Naive thymus-derived CD4-positive, alpha-beta T cell (primary cell): ENCODE measurements around the gene CHD9NB. TPM values are rescaled to one million over a fixed set of nuclear protein-coding genes. Genes with fewer than 3 reads are reported as not detected.
"Not testable (repeated sequence)": the region's sequence is repeated elsewhere in the genome, so short reads cannot be mapped to it uniquely, and the experiment has no call there.

Source experiments
- ATAC-seq: fragments of 150-1000 bp; cut with Tn5 transposase; 2 replicates; pipeline ENCODE4 v1.10.0; 2021; ENCODE audit warnings: mild to moderate bottlenecking, moderate library complexity
- CTCF ChIA-PET: fragments of 350-600 bp; sonication (Branson Sonifier 250); formaldehyde crosslinking; loops from one replicate; lab custom pipeline; 2021; ENCODE audit warnings: antibody characterized with exemption; lab: Charles Lee
- POLR2A ChIA-PET: fragments of 350-600 bp; sonication (Branson Sonifier 250); formaldehyde crosslinking; loops from one replicate; lab custom pipeline; 2021; ENCODE audit warnings: antibody characterized with exemption, inconsistent platforms; lab: Charles Lee
- DNase-seq, 9 donors: peaks; one replicate each; pipeline versions ENCODE4 v3.0.0 to v3.0.0-alpha.2; 2020 to 2022; ENCODE audit warnings: mixed read lengths in 1 of 9
- H3K27ac ChIP-seq: one replicate; pipeline ENCODE4 v1.7.0; 2013; ENCODE audit warnings: mild to moderate bottlenecking, low read depth, low read length, moderate library complexity
- H3K27me3 ChIP-seq, 2 donors: one replicate each; pipeline ENCODE4 v1.7.0; 2013; ENCODE audit warnings: low read length in 2 of 2, mild to moderate bottlenecking in 2 of 2, moderate library complexity in 2 of 2; ENCODE audit not compliant: control insufficient read depth in 2 of 2, insufficient read depth in 2 of 2
- H3K36me3 ChIP-seq, 3 experiments: 1 replicate in 2 of 3; 2 replicates in 1 of 3; pipeline ENCODE4 v1.7.0; 2013; ENCODE audit warnings: low read length in 3 of 3, mild to moderate bottlenecking in 3 of 3, moderate library complexity in 1 of 3; ENCODE audit not compliant: insufficient read depth in 3 of 3, control insufficient read depth in 2 of 3
- H3K4me1 ChIP-seq, 2 donors: one replicate each; pipeline ENCODE4 v1.7.0; 2013; ENCODE audit warnings: low read length in 2 of 2, mild to moderate bottlenecking in 2 of 2, moderate library complexity in 1 of 2; ENCODE audit not compliant: control insufficient read depth in 2 of 2, insufficient read depth in 2 of 2
- H3K4me3 ChIP-seq: 2 replicates; pipeline ENCODE4 v1.7.0; 2013; ENCODE audit warnings: mild to moderate bottlenecking, low read length
- H3K9me3 ChIP-seq, 3 experiments: 1 replicate in 2 of 3; 2 replicates in 1 of 3; pipeline ENCODE4 v1.7.0; 2013; ENCODE audit warnings: low read length in 3 of 3; ENCODE audit not compliant: control insufficient read depth in 2 of 3
- H3K27ac Mint-ChIP-seq, 9 donors: one replicate each; pipeline ENCODE4 v1.8.0; 2020 to 2022; ENCODE audit warnings: mixed read lengths in 9 of 9, mild to moderate bottlenecking in 8 of 9, moderate library complexity in 5 of 9, inconsistent platforms in 2 of 9
- H3K27me3 Mint-ChIP-seq, 5 donors: one replicate each; pipeline ENCODE4 v1.8.0; 2021 to 2022; ENCODE audit warnings: mixed read lengths in 5 of 5, mild to moderate bottlenecking in 1 of 5
- H3K36me3 Mint-ChIP-seq, 5 donors: one replicate each; pipeline ENCODE4 v1.8.0; 2020 to 2022; ENCODE audit warnings: mixed read lengths in 5 of 5, mild to moderate bottlenecking in 3 of 5, inconsistent platforms in 1 of 5
- H3K4me1 Mint-ChIP-seq, 7 donors: one replicate each; pipeline ENCODE4 v1.8.0; 2020 to 2022; ENCODE audit warnings: mixed read lengths in 7 of 7, mild to moderate bottlenecking in 3 of 7, inconsistent platforms in 1 of 7
- H3K4me3 Mint-ChIP-seq, 10 donors: one replicate each; pipeline ENCODE4 v1.8.0; 2020 to 2022; ENCODE audit warnings: mild to moderate bottlenecking in 10 of 10, mixed read lengths in 10 of 10, moderate library complexity in 6 of 10, inconsistent platforms in 2 of 10
- H3K9me3 Mint-ChIP-seq, 11 donors: one replicate each; pipeline ENCODE4 v1.8.0; 2020 to 2022; ENCODE audit warnings: mixed read lengths in 11 of 11, mild to moderate bottlenecking in 4 of 11, inconsistent platforms in 1 of 11, moderate library complexity in 1 of 11
- intact Hi-C, 2 donors: fragments of 100-400 bp; cut with micrococcal nuclease; formaldehyde crosslinking; loops; one replicate each; pipeline ENCODE4 v1.15.1; 2023
- polyA plus RNA-seq, 2 donors: library from polyadenylated mRNA; unstranded; fragments of 300-500 nt; fragmentation: Illumina TruSeq; gene quantifications; one replicate each; pipeline ENCODE4 v1.2.3, GENCODE V29; 2021
- total RNA-seq, 6 experiments: library from RNA in 5 of 6; stranded (reverse) in 5 of 6; gene quantifications; 1 replicate in 5 of 6; 2 replicates in 1 of 6; pipeline ENCODE4 v1.2.3 and lab custom pipeline; 2021 to 2026

The CHD9NB gene
- total and polyA plus RNA-seq, 7 experiments from 2014 or later: 0.22 TPM; not detected in 6

- H3K27me3 Mint-ChIP-seq: peaks cover 10 to 24% (median 14%) of the 10 kb centered on the region in 5 donors
- POLR2A ChIA-PET, DNase-seq, H3K9me3 ChIP-seq, H3K36me3 ChIP-seq, H3K27ac ChIP-seq, H3K4me3 Mint-ChIP-seq, H3K27ac Mint-ChIP-seq, H3K4me1 ChIP-seq, H3K4me1 Mint-ChIP-seq, CTCF ChIA-PET, H3K36me3 Mint-ChIP-seq, H3K27me3 ChIP-seq, H3K4me3 ChIP-seq, intact Hi-C loops, H3K9me3 Mint-ChIP-seq, ATAC-seq: not testable (repeated sequence)
Observed at GRCh38 chr16:53047515-53047914, 5.2 kb downstream of the CHD9NB start.

- H3K36me3 ChIP-seq: no peaks in the 10 kb centered on the region
- intact Hi-C loops: no loop called here
- POLR2A ChIA-PET: no interaction called here
- Mint-ChIP-seq H3K36me3 (peaks cover 0 to 3% (median 0%) of the 10 kb centered on the region in 5 donors), H3K9me3 (peaks cover 0 to 2% (median 0%) of the 10 kb centered on the region in 11 donors), H3K4me1 (peaks cover 0 to 5% (median 2%) of the 10 kb centered on the region in 7 donors), H3K27me3 (peaks cover 10 to 24% (median 15%) of the 10 kb centered on the region in 5 donors), H3K27ac (no peak overlapping the region), H3K4me3 (no peak overlapping the region)
- H3K27me3 ChIP-seq: no peaks in the 10 kb centered on the region
- CTCF ChIA-PET: no interaction called here
- ATAC-seq (no peak), DNase-seq (no peak)
- no peaks in the 10 kb centered on the region for H3K4me1 ChIP-seq
- no peaks in the 10 kb centered on the region for H3K9me3 ChIP-seq
- no peak overlapping the region for H3K4me3 ChIP-seq
- no peak overlapping the region for H3K27ac ChIP-seq
Observed at GRCh38 chr16:53045341-53046220, 7.1 kb downstream of the CHD9NB start.

GRCh38 chr16:53043986-53044601 lies 8.6 kb downstream of the CHD9NB start:
- CTCF ChIA-PET: no interaction called here
- POLR2A ChIA-PET: no interaction called here
- ATAC-seq (no peak), DNase-seq (no peak)
- H3K36me3 Mint-ChIP-seq: peaks cover 0 to 3% (median 0%) of the 10 kb centered on the region in 5 donors
- Histone ChIP-seq H3K36me3 (no peaks in the 10 kb centered on the region), H3K9me3 (no peaks in the 10 kb centered on the region), H3K27me3 (no peaks in the 10 kb centered on the region), H3K27ac (no peak overlapping the region), H3K4me3 (no peak overlapping the region), H3K4me1 (no peaks in the 10 kb centered on the region)
- H3K4me3 Mint-ChIP-seq: no peak overlapping the region
- H3K27ac Mint-ChIP-seq: no peak overlapping the region
- intact Hi-C loops: no loop called here
- H3K9me3 Mint-ChIP-seq: peaks cover 0 to 3% (median 0%) of the 10 kb centered on the region in 11 donors
- peaks cover 10 to 24% (median 15%) of the 10 kb centered on the region in 5 donors for H3K27me3 Mint-ChIP-seq
- H3K4me1 Mint-ChIP-seq: peaks cover 0 to 5% (median 3%) of the 10 kb centered on the region in 7 donors

- H3K27me3 ChIP-seq: no peaks in the 10 kb centered on the region
- ChIA-PET POLR2A (no interaction called here), CTCF (no interaction called here)
- H3K27ac Mint-ChIP-seq: no peak overlapping the region
- peaks cover 0 to 5% (median 3%) of the 10 kb centered on the region in 7 donors for H3K4me1 Mint-ChIP-seq
- H3K9me3 ChIP-seq: no peaks in the 10 kb centered on the region
- no peaks in the 10 kb centered on the region for H3K36me3 ChIP-seq
- no peak overlapping the region for H3K27ac ChIP-seq
- ATAC-seq: no peak
- peaks cover 0 to 3% (median 0%) of the 10 kb centered on the region in 11 donors for H3K9me3 Mint-ChIP-seq
- H3K4me1 ChIP-seq: no peaks in the 10 kb centered on the region
- H3K4me3 ChIP-seq: no peak overlapping the region
- H3K4me3 Mint-ChIP-seq: no peak overlapping the region
- H3K36me3 Mint-ChIP-seq: peaks cover 0 to 3% (median 0%) of the 10 kb centered on the region in 5 donors
- DNase-seq: no peak
- intact Hi-C loops: no loop called here
- peaks cover 10 to 24% (median 15%) of the 10 kb centered on the region in 5 donors for H3K27me3 Mint-ChIP-seq
Observed at GRCh38 chr16:53043428-53043831, 9.3 kb downstream of the CHD9NB start.

- H3K9me3 ChIP-seq: no peaks in the 10 kb centered on the region
- Mint-ChIP-seq H3K36me3 (peaks cover 0 to under 1% (median 0%) of the 10 kb centered on the region in 5 donors), H3K4me1 (peaks cover 0 to 5% (median 3%) of the 10 kb centered on the region in 7 donors), H3K4me3 (no peak overlapping the region), H3K27ac (no peak overlapping the region), H3K9me3 (peaks cover 0 to 3% (median 0%) of the 10 kb centered on the region in 11 donors), H3K27me3 (peaks cover 10 to 20% (median 15%) of the 10 kb centered on the region in 5 donors)
- ChIA-PET POLR2A (no interaction called here), CTCF (no interaction called here)
- H3K36me3 ChIP-seq: no peaks in the 10 kb centered on the region
- intact Hi-C loops: no loop called here
- H3K27ac ChIP-seq: no peak overlapping the region
- H3K4me1 ChIP-seq: no peaks in the 10 kb centered on the region
- DNase-seq (no peak), ATAC-seq (no peak)
- H3K4me3 ChIP-seq: no peak overlapping the region
- H3K27me3 ChIP-seq: no peaks in the 10 kb centered on the region
Observed at GRCh38 chr16:53042235-53042701, 10.4 kb downstream of the CHD9NB start.

- H3K27ac ChIP-seq: no peak overlapping the region
- H3K9me3 Mint-ChIP-seq: peaks cover 0 to 3% (median 0%) of the 10 kb centered on the region in 11 donors
- CTCF ChIA-PET: no interaction called here
- H3K36me3 ChIP-seq: no peaks in the 10 kb centered on the region
- H3K27me3 ChIP-seq: no peaks in the 10 kb centered on the region
- H3K27me3 Mint-ChIP-seq: peaks cover 11 to 17% (median 15%) of the 10 kb centered on the region in 5 donors
- no peak overlapping the region for H3K4me3 ChIP-seq
- no peaks in the 10 kb centered on the region for H3K36me3 Mint-ChIP-seq
- H3K4me1 Mint-ChIP-seq: peaks cover 0 to 5% (median 3%) of the 10 kb centered on the region in 7 donors
- POLR2A ChIA-PET: no interaction called here
- no peaks in the 10 kb centered on the region for H3K9me3 ChIP-seq
- no peak for DNase-seq
- no peak for ATAC-seq
- no peaks in the 10 kb centered on the region for H3K4me1 ChIP-seq
- intact Hi-C loops: no loop called here
- H3K4me3 Mint-ChIP-seq: no peak overlapping the region
- H3K27ac Mint-ChIP-seq: no peak overlapping the region
Observed at GRCh38 chr16:53041320-53042051, 11.2 kb downstream of the CHD9NB start.
